IMR-90 (cell line): ENCODE measurements around the gene SLC16A4. TPM values are rescaled to one million over a fixed set of nuclear protein-coding genes. Genes with fewer than 3 reads are reported as not detected.
A peak's percentile ranks its signal among the peaks of the same experiment; 100 is the strongest.

Experiments used
- ATAC-seq: fragments of 200-7000 bp; cut with Tn5 transposase; 2 replicates; pipeline ENCODE4 v1.9.1; 2020; ENCODE audit warnings: low read depth, mild to moderate bottlenecking, moderate library complexity
- BruUV-seq: library from RNA; stranded (reverse); fragments of 400-500 nt; replicated peaks from 2 replicates; lab custom pipeline; 2021; lab: Mats Ljungman, UMichigan
- CTCF ChIA-PET: fragments of 300-600 bp; formaldehyde crosslinking; extraction: SDS; loops from one replicate; lab custom pipeline; 2021; ENCODE audit warnings: antibody characterized with exemption; lab: Yijun Ruan, JAX
- POLR2A ChIA-PET: fragments of 300-600 bp; sonication (Branson Sonifier 250); formaldehyde crosslinking; loops from one replicate; lab custom pipeline; 2022; ENCODE audit warnings: antibody characterized with exemption; ENCODE audit not compliant: unreplicated experiment; lab: Charles Lee
- DNase-seq: peaks from one replicate; pipeline ENCODE4 v3.0.0; 2013
- H2AFZ ChIP-seq: replicated peaks from 2 replicates; pipeline ENCODE3; 2013; ENCODE audit warnings: low read length, mild to moderate bottlenecking; ENCODE audit not compliant: poor library complexity
- H2AK5ac ChIP-seq: 2 replicates; pipeline ENCODE4 v1.6.1; 2013; ENCODE audit warnings: low read depth, low read length, inconsistent platforms
- H2AK9ac ChIP-seq: replicated peaks from 2 replicates; pipeline ENCODE3; 2013; ENCODE audit warnings: mild to moderate bottlenecking, low read depth, low read length, moderate library complexity; ENCODE audit not compliant: poor library complexity
- H2BK120ac ChIP-seq: 2 replicates; pipeline ENCODE4 v1.6.1; 2013; ENCODE audit warnings: low read depth, low read length, inconsistent platforms
- H2BK15ac ChIP-seq: 3 replicates; pipeline ENCODE4 v1.6.1; 2013; ENCODE audit warnings: low read depth, low read length, inconsistent platforms
- H2BK20ac ChIP-seq: 2 replicates; pipeline ENCODE4 v1.6.1; 2013; ENCODE audit warnings: low read depth, mild to moderate bottlenecking, inconsistent platforms, low read length, moderate library complexity
- H2BK5ac ChIP-seq: 2 replicates; pipeline ENCODE4 v1.6.1; 2013; ENCODE audit warnings: mild to moderate bottlenecking, low read depth, low read length, inconsistent platforms; ENCODE audit not compliant: poor library complexity, severe bottlenecking
- H3K14ac ChIP-seq: replicated peaks from 2 replicates; pipeline ENCODE4 v1.6.1; 2013; ENCODE audit warnings: low read depth, low read length, inconsistent platforms
- H3K18ac ChIP-seq: 2 replicates; pipeline ENCODE4 v1.6.1; 2013; ENCODE audit warnings: low read depth, low read length, control low read depth
- H3K23ac ChIP-seq: 2 replicates; pipeline ENCODE4 v1.6.1; 2013; ENCODE audit warnings: low read depth, low read length, inconsistent platforms
- H3K27ac ChIP-seq: 2 replicates; pipeline ENCODE4 v1.5.1; 2013; ENCODE audit warnings: mild to moderate bottlenecking, control low read depth, low read length; ENCODE audit not compliant: insufficient read depth
- H3K27me3 ChIP-seq: 2 replicates; pipeline ENCODE4 v1.6.1; 2013; ENCODE audit warnings: low read length; ENCODE audit not compliant: control insufficient read depth, insufficient read depth
- H3K36me3 ChIP-seq: 2 replicates; pipeline ENCODE4 v1.6.1; 2013; ENCODE audit warnings: low read length, mixed read lengths; ENCODE audit not compliant: control insufficient read depth, insufficient read depth
- H3K4ac ChIP-seq: 2 replicates; pipeline ENCODE4 v1.6.1; 2013; ENCODE audit warnings: low read depth, low read length, inconsistent platforms
- H3K4me1 ChIP-seq: 2 replicates; pipeline ENCODE4 v1.6.1; 2013; ENCODE audit warnings: low read length, mixed read lengths; ENCODE audit not compliant: control insufficient read depth, insufficient read depth
- H3K4me2 ChIP-seq: 2 replicates; pipeline ENCODE4 v1.6.1; 2013; ENCODE audit warnings: low read depth, mild to moderate bottlenecking, control low read depth, low read length, moderate library complexity
- H3K4me3 ChIP-seq: 2 replicates; pipeline ENCODE4 v1.5.1; 2013; ENCODE audit warnings: low read depth, mild to moderate bottlenecking, control low read depth, low read length, moderate library complexity; ENCODE audit not compliant: insufficient read depth
- H3K56ac ChIP-seq: 2 replicates; pipeline ENCODE4 v1.6.1; 2013; ENCODE audit warnings: low read length, inconsistent platforms; ENCODE audit not compliant: insufficient read depth; ENCODE audit errors: extremely low read depth
- H3K79me1 ChIP-seq, 2 experiments: 2 replicates each; pipeline ENCODE4 v1.6.1; 2013; ENCODE audit warnings: low read length in 2 of 2, inconsistent platforms in 1 of 2, low read depth in 1 of 2
- H3K9ac ChIP-seq: 2 replicates; pipeline ENCODE4 v1.6.1; 2013; ENCODE audit warnings: low read depth, low read length, control low read depth
- H3K9me1 ChIP-seq: 2 replicates; pipeline ENCODE4 v1.6.1; 2013; ENCODE audit warnings: low read length, inconsistent platforms; ENCODE audit not compliant: insufficient read depth
- H3K9me3 ChIP-seq: 2 replicates; pipeline ENCODE4 v1.6.1; 2013; ENCODE audit warnings: low read length; ENCODE audit not compliant: control insufficient read depth, insufficient read depth
- H4K20me1 ChIP-seq: 2 replicates; pipeline ENCODE4 v1.6.1; 2013; ENCODE audit warnings: low read length, inconsistent platforms; ENCODE audit not compliant: insufficient read depth
- H4K5ac ChIP-seq: 2 replicates; pipeline ENCODE4 v1.6.1; 2013; ENCODE audit warnings: mild to moderate bottlenecking, low read depth, low read length, control low read depth
- H4K8ac ChIP-seq, 2 experiments: 2 replicates each; pipeline ENCODE4 v1.6.1; 2013; ENCODE audit warnings: low read depth in 2 of 2, low read length in 2 of 2, control low read depth in 1 of 2, inconsistent platforms in 1 of 2
- H4K91ac ChIP-seq: 2 replicates; pipeline ENCODE4 v1.6.1; 2013; ENCODE audit warnings: low read depth, low read length, inconsistent platforms; ENCODE audit not compliant: insufficient read depth
- CHD1 ChIP-seq: IDR thresholded peaks from 2 replicates; pipeline ENCODE4 v1.6.1; 2012; ENCODE audit warnings: low read depth, low read length, improper control_type of control experiment
- CTCF ChIP-seq: conservative IDR thresholded peaks from 2 replicates; pipeline ENCODE4 v1.5.1; 2012; ENCODE audit warnings: mild to moderate bottlenecking, low read depth, low read length, improper control_type of control experiment
- MAFK ChIP-seq: IDR thresholded peaks from 2 replicates; pipeline ENCODE4 v1.6.1; 2012; ENCODE audit warnings: low read depth, low read length, improper control_type of control experiment
- MXI1 ChIP-seq: IDR thresholded peaks from 2 replicates; pipeline ENCODE4 v1.6.1; 2012; ENCODE audit warnings: low read depth, mild to moderate bottlenecking, low read length, moderate library complexity, borderline replicate concordance
- RAD21 ChIP-seq: IDR thresholded peaks from 2 replicates; pipeline ENCODE4 v1.6.1; 2012; ENCODE audit warnings: low read length, improper control_type of control experiment
- RCOR1 ChIP-seq: IDR thresholded peaks from 2 replicates; pipeline ENCODE4 v1.6.1; 2012; ENCODE audit warnings: mild to moderate bottlenecking, low read length, improper control_type of control experiment; ENCODE audit not compliant: insufficient replicate concordance
- RFX5 ChIP-seq: IDR thresholded peaks from 2 replicates; pipeline ENCODE4 v1.8.0; 2012; ENCODE audit warnings: low read depth, mild to moderate bottlenecking, low read length, moderate library complexity
- WGBS, 2 experiments: methylation state at CpG; one replicate each; pipeline versions ENCODE4 v1.1.5 to v1.1.7; 2013; ENCODE audit warnings: missing lambda C conversion rate in 2 of 2; ENCODE audit not compliant: insufficient read length in 1 of 2; ENCODE audit errors: extremely low coverage in 2 of 2; 5-methylcytosine and 5-hydroxymethylcytosine counted together
- dilution Hi-C: fragments of 300-500 bp; cut with HindIII; formaldehyde crosslinking; loops from one replicate; pipeline ENCODE4 v1.14.3; 2018; ENCODE audit warnings: low sequenced_read_pairs; ENCODE audit not compliant: unreplicated experiment
- in situ Hi-C: fragments of 300-500 bp; cut with MboI; formaldehyde crosslinking; loops from 3 replicates; pipeline ENCODE4 v1.14.3; 2019; ENCODE audit warnings: low sequenced_read_pairs, inconsistent platforms, mixed read lengths
- intact Hi-C: fragments of 100-400 bp; cut with micrococcal nuclease; formaldehyde crosslinking; loops from 2 replicates; pipeline ENCODE4 v1.10.0; 2022
- polyA plus RNA-seq, 3 experiments: library from polyadenylated mRNA; depleted of rRNA; stranded (reverse); fragments of >200 nt; gene quantifications; 2 replicates each; pipeline ENCODE4 v1.2.3, GENCODE V29; 2012; ENCODE audit warnings: low replicate concordance in 1 of 3
- total RNA-seq: library from RNA; depleted of rRNA; stranded (reverse); fragments of >200 nt; gene quantifications from 2 replicates; pipeline ENCODE4 v1.2.3, GENCODE V29; 2012
- TF ChIP-seq, protein P1 (sequence below): fragments of 150-350 bp; IDR thresholded peaks from 2 replicates; pipeline ENCODE4 v1.6.1; 2017; ENCODE audit warnings: mild to moderate bottlenecking, antibody characterized with exemption, low read length, low read depth

The SLC16A4 gene
- total and polyA plus RNA-seq, 2 of the 4 experiments (the other 2 are of a cell fraction): 27.7 to 65.2 TPM

DNA sequence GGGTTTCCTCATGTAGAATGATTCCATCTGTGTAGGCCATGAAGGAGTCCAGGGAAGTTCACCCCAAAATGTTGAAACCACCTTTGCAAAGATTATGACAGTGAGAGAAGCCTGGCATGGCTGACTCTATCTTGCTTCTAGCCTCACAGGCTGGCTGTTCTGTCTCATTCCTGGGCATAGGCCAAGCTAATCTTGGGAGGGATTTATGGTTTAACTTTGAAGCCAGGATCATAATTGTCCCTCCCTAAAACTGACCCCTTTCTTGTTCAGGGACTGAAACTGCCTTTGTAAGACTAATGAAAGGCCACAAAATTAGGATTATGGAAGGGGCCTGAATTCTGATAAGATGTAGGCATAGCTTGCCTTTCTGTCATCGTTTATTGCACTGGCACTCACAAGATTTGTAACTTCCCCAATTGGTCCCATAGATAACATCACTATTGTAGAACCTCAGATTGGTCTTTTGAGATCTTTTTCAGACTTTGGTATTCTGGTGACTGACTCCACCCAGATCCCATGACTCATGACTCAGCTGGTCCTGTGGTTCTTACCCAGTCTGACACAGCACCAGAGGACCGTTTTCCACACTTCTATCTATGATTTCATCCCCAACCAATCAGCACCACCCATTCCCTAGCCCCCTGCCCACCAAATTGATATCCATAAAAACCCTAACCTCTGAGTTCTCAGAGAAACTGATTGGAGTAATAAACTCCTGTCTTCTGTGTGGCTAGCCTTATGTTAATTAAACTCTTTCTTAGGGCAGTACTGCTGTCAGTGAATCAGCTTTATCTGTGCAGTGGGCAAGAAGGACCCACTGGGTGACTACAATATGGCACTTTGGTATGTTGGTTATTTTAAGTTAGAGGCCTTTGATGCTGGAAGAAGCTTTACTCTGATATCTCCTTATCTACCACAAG, 30.3 kb upstream of the SLC16A4 start:
- H3K79me1 ChIP-seq: no peaks in the 10 kb centered on the region
- DNase-seq (peak; percentile 67), ATAC-seq (peak; percentile 82)
- POLR2A ChIA-PET: no interaction called here
- in situ Hi-C loops (no loop called here), intact Hi-C loops (no loop called here), dilution Hi-C loops (no loop called here)
- H3K4ac ChIP-seq: no peak overlapping the region
- H4K5ac ChIP-seq: no peak overlapping the region
- H3K36me3 ChIP-seq: no peaks in the 10 kb centered on the region
- no peaks in the 10 kb centered on the region for H4K20me1 ChIP-seq
- no peak overlapping the region for H2BK20ac ChIP-seq
- no peak overlapping the region for H3K56ac ChIP-seq
- TF ChIP-seq MAFK (no peak), RCOR1 (no peak), RFX5 (no peak), CHD1 (no peak), RAD21 (no peak), MXI1 (no peak), CTCF (no peak)
- TF ChIP-seq, protein P1, sequence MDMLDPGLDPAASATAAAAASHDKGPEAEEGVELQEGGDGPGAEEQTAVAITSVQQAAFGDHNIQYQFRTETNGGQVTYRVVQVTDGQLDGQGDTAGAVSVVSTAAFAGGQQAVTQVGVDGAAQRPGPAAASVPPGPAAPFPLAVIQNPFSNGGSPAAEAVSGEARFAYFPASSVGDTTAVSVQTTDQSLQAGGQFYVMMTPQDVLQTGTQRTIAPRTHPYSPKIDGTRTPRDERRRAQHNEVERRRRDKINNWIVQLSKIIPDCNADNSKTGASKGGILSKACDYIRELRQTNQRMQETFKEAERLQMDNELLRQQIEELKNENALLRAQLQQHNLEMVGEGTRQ: 0 out of 2 replicates have a peak, but pooled peaks have one; percentile 11
- H3K9me3 ChIP-seq: no peaks in the 10 kb centered on the region
- no peaks in the 10 kb centered on the region for H3K4me1 ChIP-seq
- H3K14ac ChIP-seq: no peak overlapping the region
- H2BK120ac ChIP-seq: no peak overlapping the region; the same call in 1 of the 2 replicates
- CTCF ChIA-PET: interaction anchor here (0.8 to 1.5 kb wide), 4 partner anchors 9 to 61 kb away, joined by 3 to 4 read pairs (median 4); no protein-coding TSS in a partner anchor
- H3K23ac ChIP-seq: no peak overlapping the region
- no peak overlapping the region for H2AK5ac ChIP-seq
- BruUV-seq: no TSS peak
- H3K4me2 ChIP-seq: no peak overlapping the region
- no peaks in the 10 kb centered on the region for H3K9me1 ChIP-seq
- H3K27ac ChIP-seq: no peak overlapping the region
- 57% methylated on average over 1 of the region's 2 CpGs; no CpG with 5 or more reads in 1 of the 2 experiments for WGBS, 2 experiments
- H2BK5ac ChIP-seq: no peak overlapping the region
- H3K18ac ChIP-seq: no peak overlapping the region
- no peak overlapping the region for H2AK9ac ChIP-seq
- H3K27me3 ChIP-seq: peaks cover 21% of the 10 kb centered on the region
- no peak overlapping the region for H3K4me3 ChIP-seq
- no peak overlapping the region for H2BK15ac ChIP-seq
- no peak overlapping the region for H4K91ac ChIP-seq
- H3K9ac ChIP-seq: no peak overlapping the region
- H2AFZ ChIP-seq: no peak overlapping the region
- H4K8ac ChIP-seq: no peak overlapping the region
